ENCODE measurements around the gene THSD7B.

The THSD7B gene

DNA sequence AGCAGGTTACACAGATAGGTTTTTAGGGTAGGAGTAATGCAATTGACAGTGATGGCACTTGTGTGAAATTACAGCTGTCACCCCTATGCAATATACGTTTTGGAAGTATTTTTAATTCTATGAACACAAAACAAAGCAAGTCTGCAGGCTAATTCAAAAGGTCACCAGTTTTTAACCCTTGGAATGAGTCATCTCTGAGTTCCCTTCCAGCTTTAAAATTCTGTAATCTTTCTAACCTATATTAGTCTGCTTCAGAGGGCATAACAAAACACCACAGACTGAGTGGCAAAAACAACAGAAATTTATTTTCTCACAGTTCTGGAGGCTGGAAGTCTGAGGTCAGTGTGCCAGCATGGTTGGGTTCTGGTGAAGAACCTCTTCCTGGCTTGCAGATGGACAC is 602.0 kb downstream of the THSD7B start:
- DNase-seq (ENCODE audit: low read depth, low spot score) = no peak
- no peak overlapping the region for H3K4me3 ChIP-seq (ENCODE audit: low read depth, low read length)
- TF ChIP-seq, protein P1, sequence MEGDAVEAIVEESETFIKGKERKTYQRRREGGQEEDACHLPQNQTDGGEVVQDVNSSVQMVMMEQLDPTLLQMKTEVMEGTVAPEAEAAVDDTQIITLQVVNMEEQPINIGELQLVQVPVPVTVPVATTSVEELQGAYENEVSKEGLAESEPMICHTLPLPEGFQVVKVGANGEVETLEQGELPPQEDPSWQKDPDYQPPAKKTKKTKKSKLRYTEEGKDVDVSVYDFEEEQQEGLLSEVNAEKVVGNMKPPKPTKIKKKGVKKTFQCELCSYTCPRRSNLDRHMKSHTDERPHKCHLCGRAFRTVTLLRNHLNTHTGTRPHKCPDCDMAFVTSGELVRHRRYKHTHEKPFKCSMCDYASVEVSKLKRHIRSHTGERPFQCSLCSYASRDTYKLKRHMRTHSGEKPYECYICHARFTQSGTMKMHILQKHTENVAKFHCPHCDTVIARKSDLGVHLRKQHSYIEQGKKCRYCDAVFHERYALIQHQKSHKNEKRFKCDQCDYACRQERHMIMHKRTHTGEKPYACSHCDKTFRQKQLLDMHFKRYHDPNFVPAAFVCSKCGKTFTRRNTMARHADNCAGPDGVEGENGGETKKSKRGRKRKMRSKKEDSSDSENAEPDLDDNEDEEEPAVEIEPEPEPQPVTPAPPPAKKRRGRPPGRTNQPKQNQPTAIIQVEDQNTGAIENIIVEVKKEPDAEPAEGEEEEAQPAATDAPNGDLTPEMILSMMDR (IDR thresholded peaks at IDR 0.05; ENCODE audit: insufficient read depth, low read length, missing control alignments) = no peak
- ChIA-PET POLR2A (no interaction called here), CTCF (no interaction called here)

DNA sequence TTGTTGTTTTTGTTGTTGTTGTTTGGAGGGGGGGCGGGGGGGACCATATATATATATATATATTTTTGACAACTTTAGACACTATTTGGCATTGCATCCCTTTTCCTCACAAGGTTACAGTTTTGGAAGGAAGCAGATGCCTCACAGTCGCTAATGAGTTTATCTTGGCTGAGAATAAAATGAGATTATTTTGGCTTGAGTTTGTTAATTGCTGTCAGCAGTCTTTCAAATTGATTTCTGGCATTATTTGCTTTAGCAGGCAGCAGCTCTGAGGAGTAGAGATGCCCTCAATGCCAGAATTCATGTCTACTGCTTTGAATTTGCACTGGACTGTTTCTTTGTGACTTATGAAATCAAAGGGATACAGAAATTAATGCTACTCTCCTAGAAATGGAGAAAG is 603.8 kb downstream of the THSD7B start:
- TF ChIP-seq, protein P1 (IDR thresholded peaks at IDR 0.05; ENCODE audit: insufficient read depth, low read length, missing control alignments) = no peak
- ChIA-PET POLR2A (no interaction called here), CTCF (no interaction called here)
- no peak for DNase-seq (ENCODE audit: low read depth, low spot score)
- H3K4me3 ChIP-seq (ENCODE audit: low read depth, low read length) = no peak overlapping the region

- CTCF ChIA-PET = no interaction called here
- no peak overlapping the region for H3K4me3 ChIP-seq (ENCODE audit: low read depth, low read length)
- TF ChIP-seq, protein P1 (IDR thresholded peaks at IDR 0.05; ENCODE audit: insufficient read depth, low read length, missing control alignments) = no peak
- no peak for DNase-seq (ENCODE audit: low read depth, low spot score)
- POLR2A ChIA-PET = no interaction called here
These were observed 613.8 kb downstream of the THSD7B start for GRCh38 chr2:137379186-137379585.

DNA sequence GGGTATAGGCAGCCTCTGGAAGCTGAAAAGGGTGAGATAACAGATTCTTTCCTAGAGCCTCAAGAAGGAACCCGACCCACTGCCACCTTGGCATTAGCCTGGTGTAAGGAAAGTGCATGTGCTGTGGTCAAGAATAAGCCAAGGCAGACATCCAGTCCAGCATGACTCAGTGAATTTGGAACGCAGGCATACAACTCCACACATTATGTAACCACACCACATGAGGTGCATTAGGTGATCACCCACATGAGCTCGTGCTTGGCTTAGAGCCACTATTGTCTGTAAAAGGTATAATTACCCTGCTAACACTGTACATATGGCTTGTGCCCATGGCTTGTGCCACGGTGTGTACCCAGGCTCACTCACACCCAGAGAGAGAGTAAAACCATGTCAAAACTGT is 615.3 kb downstream of the THSD7B start:
- POLR2A ChIA-PET = no interaction called here
- TF ChIP-seq, protein P1 (IDR thresholded peaks at IDR 0.05; ENCODE audit: insufficient read depth, low read length, missing control alignments) = no peak
- no peak overlapping the region for H3K4me3 ChIP-seq (ENCODE audit: low read depth, low read length)
- no peak for DNase-seq (ENCODE audit: low read depth, low spot score)
- CTCF ChIA-PET = no interaction called here

DNA sequence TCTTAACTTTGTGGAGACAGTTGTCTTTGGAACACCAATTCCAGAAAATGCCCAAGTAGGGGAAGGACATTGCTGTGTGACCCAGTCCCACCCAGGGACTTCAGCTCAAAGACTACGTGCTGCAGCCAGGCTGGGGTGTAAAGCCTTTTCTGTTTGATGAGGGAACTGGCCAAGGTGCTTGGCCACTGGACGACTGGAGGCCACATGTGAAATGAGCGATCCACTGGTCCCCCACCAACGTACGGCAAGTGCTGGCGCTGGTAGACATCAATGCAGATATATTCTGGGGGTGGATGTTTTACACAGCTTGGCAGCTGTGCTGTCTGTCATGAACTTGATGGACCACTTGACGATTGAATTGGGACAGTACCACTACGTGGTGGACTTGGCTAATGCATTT is 616.4 kb downstream of the THSD7B start:
- no peak for DNase-seq (ENCODE audit: low read depth, low spot score)
- CTCF ChIA-PET = no interaction called here
- TF ChIP-seq, protein P1 (IDR thresholded peaks at IDR 0.05; ENCODE audit: insufficient read depth, low read length, missing control alignments) = no peak
- POLR2A ChIA-PET = no interaction called here
- no peak overlapping the region for H3K4me3 ChIP-seq (ENCODE audit: low read depth, low read length)

DNA sequence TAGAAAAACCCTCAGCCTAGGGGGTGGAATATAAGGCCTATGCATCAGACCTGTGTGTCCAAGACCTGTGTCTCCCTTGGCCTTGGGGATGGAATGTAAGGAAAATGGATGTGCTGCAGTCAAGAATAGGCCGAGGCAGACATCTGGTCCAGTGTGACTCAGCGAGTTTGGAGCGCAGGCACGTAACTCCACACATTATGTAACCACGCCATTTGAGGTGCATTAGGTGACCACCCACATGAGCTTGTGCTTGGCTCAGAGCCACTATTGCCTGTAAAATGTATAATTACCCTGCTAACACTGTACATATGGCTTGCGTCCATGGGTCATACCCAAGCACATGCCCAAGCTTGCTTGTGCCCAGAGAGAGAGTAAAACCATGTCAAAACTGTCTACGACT is 618.0 kb downstream of the THSD7B start:
- ChIA-PET CTCF (no interaction called here), POLR2A (no interaction called here)
- no peak for DNase-seq (ENCODE audit: low read depth, low spot score)
- TF ChIP-seq, protein P1 (IDR thresholded peaks at IDR 0.05; ENCODE audit: insufficient read depth, low read length, missing control alignments) = no peak
- H3K4me3 ChIP-seq (ENCODE audit: low read depth, low read length) = no peak overlapping the region

Measured in AG04449 (cell line).